Ramos (cell line): ENCODE results near the gene CYP2C9.

Experiments used
- in situ Hi-C: fragments of 300-500 bp; cut with MboI; formaldehyde crosslinking; loops from one replicate; pipeline ENCODE4 v1.14.3; 2022; ENCODE audit warnings: low sequenced_read_pairs; ENCODE audit not compliant: unreplicated experiment

CYP2C9 gene

DNA sequence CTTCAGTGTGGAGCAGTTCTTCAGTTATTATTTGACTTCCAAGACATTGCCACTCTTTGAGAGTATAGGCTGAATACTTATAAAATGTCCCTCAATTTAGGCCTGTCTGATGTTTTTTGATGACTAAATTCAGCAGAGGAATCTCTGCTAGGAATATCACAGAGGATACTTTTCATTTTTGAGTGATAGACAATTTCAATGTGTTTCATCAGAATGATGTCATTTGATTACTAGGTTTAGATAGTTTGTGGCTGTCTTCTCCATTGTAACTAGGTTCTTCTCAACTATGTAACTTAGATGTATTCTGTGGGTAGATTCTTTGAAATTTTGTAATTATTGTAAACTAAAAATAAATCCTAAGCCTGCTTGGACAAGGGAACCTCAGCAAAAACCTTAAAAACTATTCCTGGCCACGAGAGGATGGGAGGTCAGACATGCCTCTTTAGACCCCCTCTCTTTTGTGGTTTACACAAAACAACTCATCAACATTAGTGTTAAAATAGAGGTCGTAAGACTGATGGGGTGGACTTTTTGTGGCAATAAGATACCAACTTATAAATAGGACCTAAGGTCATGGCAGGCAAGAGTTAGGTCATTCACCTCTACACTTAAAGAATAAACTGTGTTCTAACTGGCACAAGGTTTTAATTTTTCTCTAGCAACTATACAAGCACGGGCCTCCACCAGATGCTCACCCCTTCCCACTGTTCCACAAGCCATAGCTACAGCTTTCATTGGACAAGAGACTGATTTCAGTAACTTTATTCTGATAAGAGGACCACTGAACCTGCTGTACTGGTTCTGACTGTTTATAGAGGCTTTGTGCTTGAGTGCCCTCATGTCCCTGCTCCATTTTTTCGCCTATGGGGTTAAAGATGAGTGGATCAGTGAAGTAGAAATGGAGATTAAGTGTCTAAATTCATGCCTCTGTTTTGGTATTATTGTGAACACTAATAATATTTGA, 97.2 kb downstream of the CYP2C9 start:
- in situ Hi-C loops = no loop called here

- in situ Hi-C loops = no loop called here
Observed at GRCh38 chr10:95039281-95039680, 100.8 kb downstream of the CYP2C9 start.
